Measurements from ENCODE around the gene ZDHHC24.

DNA sequence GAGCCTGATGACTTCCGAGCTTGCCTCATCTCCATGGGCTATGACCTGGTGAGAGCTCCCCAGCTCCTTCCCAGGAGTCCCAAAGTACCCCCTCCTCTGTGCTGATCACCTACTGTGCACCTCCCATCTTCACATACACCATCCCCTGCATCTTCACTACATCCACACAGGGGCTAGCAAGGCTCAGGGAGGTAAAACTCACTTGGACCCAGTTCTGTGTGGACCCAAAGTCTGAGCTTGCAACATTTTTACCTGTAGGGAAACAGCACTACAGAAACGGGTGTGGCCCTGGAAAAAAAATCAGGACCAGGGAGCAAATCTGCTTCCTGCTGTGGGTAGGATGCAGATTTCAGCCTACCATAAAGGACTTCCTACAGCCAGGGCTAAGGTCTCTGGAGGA lies 16.4 kb upstream of the ZDHHC24 start:
- TF ChIP-seq POLR2A (IDR thresholded peaks at IDR 0.05) (no peak), POLR2AphosphoS5 (IDR thresholded peaks at IDR 0.05; ENCODE audit: insufficient read depth in 1 of 2, low read depth in 1 of 2) (no peak)
- TF ChIP-seq, protein P1, sequence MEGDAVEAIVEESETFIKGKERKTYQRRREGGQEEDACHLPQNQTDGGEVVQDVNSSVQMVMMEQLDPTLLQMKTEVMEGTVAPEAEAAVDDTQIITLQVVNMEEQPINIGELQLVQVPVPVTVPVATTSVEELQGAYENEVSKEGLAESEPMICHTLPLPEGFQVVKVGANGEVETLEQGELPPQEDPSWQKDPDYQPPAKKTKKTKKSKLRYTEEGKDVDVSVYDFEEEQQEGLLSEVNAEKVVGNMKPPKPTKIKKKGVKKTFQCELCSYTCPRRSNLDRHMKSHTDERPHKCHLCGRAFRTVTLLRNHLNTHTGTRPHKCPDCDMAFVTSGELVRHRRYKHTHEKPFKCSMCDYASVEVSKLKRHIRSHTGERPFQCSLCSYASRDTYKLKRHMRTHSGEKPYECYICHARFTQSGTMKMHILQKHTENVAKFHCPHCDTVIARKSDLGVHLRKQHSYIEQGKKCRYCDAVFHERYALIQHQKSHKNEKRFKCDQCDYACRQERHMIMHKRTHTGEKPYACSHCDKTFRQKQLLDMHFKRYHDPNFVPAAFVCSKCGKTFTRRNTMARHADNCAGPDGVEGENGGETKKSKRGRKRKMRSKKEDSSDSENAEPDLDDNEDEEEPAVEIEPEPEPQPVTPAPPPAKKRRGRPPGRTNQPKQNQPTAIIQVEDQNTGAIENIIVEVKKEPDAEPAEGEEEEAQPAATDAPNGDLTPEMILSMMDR (IDR thresholded peaks at IDR 0.05): no peak
